GM20000 (cell line): ENCODE results near the gene HNRNPK.

Experiments
- DNase-seq: peaks from one replicate; pipeline ENCODE4 v3.0.0; 2012; ENCODE audit warnings: low spot score
- CTCF ChIP-seq: IDR thresholded peaks from 2 replicates; pipeline ENCODE4 v1.5.1; 2012; ENCODE audit warnings: mild to moderate bottlenecking, control low read depth; ENCODE audit errors: extremely low read depth, missing control alignments

Gene HNRNPK

GRCh38 chr9:83979812-83980394 lies at the start of gene HNRNPK:
Gene HNRNPK (minus strand): TSS chr9:83980215. CDS start chr9:83978252, 1,963 bp downstream.
- DNase-seq = peak; percentile 98
- no peak for TF ChIP-seq CTCF

GRCh38 chr9:84027201-84027600 lies 47.2 kb upstream of the HNRNPK start:
- TF ChIP-seq CTCF = no peak

GRCh38 chr9:84024041-84024575 lies 44.1 kb upstream of the HNRNPK start:
- DNase-seq = no peak
- no peak for TF ChIP-seq CTCF

More at GRCh38 chr9:84027201-84027600, 47.2 kb upstream of the HNRNPK start:
- DNase-seq = no peak

GRCh38 chr9:84007662-84008061 lies 27.6 kb upstream of the HNRNPK start:
- DNase-seq = no peak
- TF ChIP-seq CTCF = no peak

- DNase-seq = no peak
- no peak for TF ChIP-seq CTCF
These were observed 23.2 kb upstream of the HNRNPK start for GRCh38 chr9:84003246-84003645.

GRCh38 chr9:84002344-84002743 lies 22.3 kb upstream of the HNRNPK start:
- DNase-seq = peak; percentile 13
- TF ChIP-seq CTCF = no peak

GRCh38 chr9:84001621-84002020 lies 21.6 kb upstream of the HNRNPK start:
- DNase-seq = no peak
- TF ChIP-seq CTCF = no peak
